ENCODE data around the gene OR52D1. TPM values are rescaled to one million over a fixed set of nuclear protein-coding genes. Genes with fewer than 3 reads are reported as not detected.

The OR52D1 gene
- polyA plus RNA-seq, 1 donor (not counting 4 experiments of a cell fraction or from before 2014, with no cell fraction given), result not detected

- TF ChIP-seq, protein P1, sequence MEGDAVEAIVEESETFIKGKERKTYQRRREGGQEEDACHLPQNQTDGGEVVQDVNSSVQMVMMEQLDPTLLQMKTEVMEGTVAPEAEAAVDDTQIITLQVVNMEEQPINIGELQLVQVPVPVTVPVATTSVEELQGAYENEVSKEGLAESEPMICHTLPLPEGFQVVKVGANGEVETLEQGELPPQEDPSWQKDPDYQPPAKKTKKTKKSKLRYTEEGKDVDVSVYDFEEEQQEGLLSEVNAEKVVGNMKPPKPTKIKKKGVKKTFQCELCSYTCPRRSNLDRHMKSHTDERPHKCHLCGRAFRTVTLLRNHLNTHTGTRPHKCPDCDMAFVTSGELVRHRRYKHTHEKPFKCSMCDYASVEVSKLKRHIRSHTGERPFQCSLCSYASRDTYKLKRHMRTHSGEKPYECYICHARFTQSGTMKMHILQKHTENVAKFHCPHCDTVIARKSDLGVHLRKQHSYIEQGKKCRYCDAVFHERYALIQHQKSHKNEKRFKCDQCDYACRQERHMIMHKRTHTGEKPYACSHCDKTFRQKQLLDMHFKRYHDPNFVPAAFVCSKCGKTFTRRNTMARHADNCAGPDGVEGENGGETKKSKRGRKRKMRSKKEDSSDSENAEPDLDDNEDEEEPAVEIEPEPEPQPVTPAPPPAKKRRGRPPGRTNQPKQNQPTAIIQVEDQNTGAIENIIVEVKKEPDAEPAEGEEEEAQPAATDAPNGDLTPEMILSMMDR (optimal IDR thresholded peaks at IDR 0.05 in 1 of 3, IDR thresholded peaks at IDR 0.05 in 1 of 3, conservative IDR thresholded peaks at IDR 0.05 in 1 of 3; ENCODE audit: extremely low read depth in 1 of 3, insufficient read depth in 2 of 3, low read length in 3 of 3), result no peak
- TF ChIP-seq EZH2 (IDR thresholded peaks at IDR 0.05; ENCODE audit: low read length), result no peak
- dilution Hi-C loops (cut with MboI; ENCODE audit: extremely low pct_ligation_motif_present, low sequenced_read_pairs), result no loop called here
- no peak for DNase-seq (ENCODE audit: low read depth, low spot score)
- H3K79me2 ChIP-seq (ENCODE audit: control insufficient read depth, insufficient read depth, low read length), result no peaks in the 10 kb centered on the region
- H3K27ac ChIP-seq (ENCODE audit: control insufficient read depth, insufficient read depth, low read length), result no peak overlapping the region
- no peaks in the 10 kb centered on the region for H3K4me1 ChIP-seq (ENCODE audit: control insufficient read depth, extremely low read depth, insufficient read depth, low read length)
- no peak overlapping the region for H3K4me2 ChIP-seq (ENCODE audit: control insufficient read depth, extremely low read depth, insufficient read depth, low read depth, low read length)
- H3K9me1 ChIP-seq (ENCODE audit: control insufficient read depth, extremely low read depth, insufficient read depth, low read length), result no peaks in the 10 kb centered on the region
- FAIRE-seq, result no peak
- no peak overlapping the region for H2AFZ ChIP-seq (ENCODE audit: control insufficient read depth, low read length)
- no peaks in the 10 kb centered on the region for H3K9me3 ChIP-seq (ENCODE audit: control insufficient read depth, low read depth, low read length)
- no peaks in the 10 kb centered on the region for H3K27me3 ChIP-seq (ENCODE audit: control insufficient read depth, extremely low read depth, insufficient read depth, low read length)
- no peaks in the 10 kb centered on the region for H4K20me1 ChIP-seq (ENCODE audit: control insufficient read depth, extremely low read depth, insufficient read depth, low read length)
- no peaks in the 10 kb centered on the region for H3K36me3 ChIP-seq (ENCODE audit: control insufficient read depth in 2 of 2, extremely low read depth in 1 of 2, insufficient read depth in 2 of 2, low read length in 2 of 2)
- H3K9ac ChIP-seq (ENCODE audit: control insufficient read depth, extremely low read depth, insufficient read depth, low read length), result no peak overlapping the region
- H3K4me3 ChIP-seq (ENCODE audit: control insufficient read depth in 2 of 3, extremely low read depth in 1 of 3, insufficient read depth in 2 of 3, low read depth in 1 of 3, low read length in 3 of 3), result no peak overlapping the region
Observed at GRCh38 chr11:5507933-5508305, 19.4 kb downstream of the OR52D1 start.

DNA sequence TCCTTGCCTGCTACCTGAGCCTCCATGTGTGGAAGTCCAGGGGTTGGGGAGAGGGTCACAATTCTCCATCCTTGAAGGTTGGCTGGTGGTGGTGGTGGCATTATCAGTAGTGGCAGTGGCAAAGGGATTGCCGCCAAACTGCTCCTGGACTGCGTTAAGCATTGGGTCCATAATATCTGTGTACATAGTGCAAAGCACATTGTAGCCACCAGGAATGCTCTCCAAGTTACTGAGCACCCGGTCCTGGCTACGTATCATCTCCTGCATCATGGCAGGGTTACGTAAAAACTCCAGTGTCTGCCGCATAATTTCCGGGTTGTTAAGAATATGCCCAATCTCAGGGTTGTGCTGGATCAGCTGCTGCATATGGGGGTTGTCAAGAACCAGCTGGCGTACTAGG lies 20.1 kb downstream of the OR52D1 start:
- no peaks in the 10 kb centered on the region for H3K27me3 ChIP-seq (ENCODE audit: control insufficient read depth, extremely low read depth, insufficient read depth, low read length)
- TF ChIP-seq EZH2 (IDR thresholded peaks at IDR 0.05; ENCODE audit: low read length), result no peak
- TF ChIP-seq, protein P1 (optimal IDR thresholded peaks at IDR 0.05 in 1 of 3, IDR thresholded peaks at IDR 0.05 in 1 of 3, conservative IDR thresholded peaks at IDR 0.05 in 1 of 3; ENCODE audit: extremely low read depth in 1 of 3, insufficient read depth in 2 of 3, low read length in 3 of 3), result no peak
- no peak for FAIRE-seq
- H3K9me3 ChIP-seq (ENCODE audit: control insufficient read depth, low read depth, low read length), result no peaks in the 10 kb centered on the region
- no peak overlapping the region for H3K27ac ChIP-seq (ENCODE audit: control insufficient read depth, insufficient read depth, low read length)
- H3K4me1 ChIP-seq (ENCODE audit: control insufficient read depth, extremely low read depth, insufficient read depth, low read length), result no peaks in the 10 kb centered on the region
- no peaks in the 10 kb centered on the region for H3K79me2 ChIP-seq (ENCODE audit: control insufficient read depth, insufficient read depth, low read length)
- H4K20me1 ChIP-seq (ENCODE audit: control insufficient read depth, extremely low read depth, insufficient read depth, low read length), result no peaks in the 10 kb centered on the region
- no peak overlapping the region for H3K9ac ChIP-seq (ENCODE audit: control insufficient read depth, extremely low read depth, insufficient read depth, low read length)
- no peak overlapping the region for H3K4me3 ChIP-seq (ENCODE audit: control insufficient read depth in 2 of 3, extremely low read depth in 1 of 3, insufficient read depth in 2 of 3, low read depth in 1 of 3, low read length in 3 of 3)
- dilution Hi-C loops (cut with MboI; ENCODE audit: extremely low pct_ligation_motif_present, low sequenced_read_pairs), result no loop called here
- no peak for DNase-seq (ENCODE audit: low read depth, low spot score)
- no peak overlapping the region for H2AFZ ChIP-seq (ENCODE audit: control insufficient read depth, low read length)
- H3K9me1 ChIP-seq (ENCODE audit: control insufficient read depth, extremely low read depth, insufficient read depth, low read length), result no peaks in the 10 kb centered on the region
- no peaks in the 10 kb centered on the region for H3K36me3 ChIP-seq (ENCODE audit: control insufficient read depth in 2 of 2, extremely low read depth in 1 of 2, insufficient read depth in 2 of 2, low read length in 2 of 2)
- no peak overlapping the region for H3K4me2 ChIP-seq (ENCODE audit: control insufficient read depth, extremely low read depth, insufficient read depth, low read depth, low read length)
